Body of pancreas (tissue), 4 donors: Measurements from ENCODE around the gene DOCK3. TPM values are rescaled to one million over a fixed set of nuclear protein-coding genes. Genes with fewer than 3 reads are reported as not detected.

Source experiments
- ATAC-seq: fragments of 150-250 bp; one replicate; pipeline ENCODE4 v1.9.1; 2016
- DNase-seq, 4 donors: peaks; one replicate each; pipeline ENCODE4 v3.0.0-alpha.2; 2019
- H3K27ac ChIP-seq, 4 donors: fragments of 200-600 bp; sonication (generic); 1 replicate in 3 of 4; 2 replicates in 1 of 4; pipeline versions ENCODE4 v1.5.1 to v1.6.1; 2016 to 2019; ENCODE audit warnings: mild to moderate bottlenecking in 1 of 4, mixed read lengths in 1 of 4, moderate library complexity in 1 of 4
- H3K27me3 ChIP-seq, 2 donors: fragments of 200-600 bp; sonication (generic); one replicate each; pipeline ENCODE4 v1.6.0; 2016; ENCODE audit warnings: mild to moderate bottlenecking in 1 of 2
- H3K36me3 ChIP-seq, 2 donors: fragments of 200-600 bp; sonication (generic); replicated peaks in 1 of 2; 2 replicates each; pipeline ENCODE4 v1.5.1; 2016; ENCODE audit warnings: low read depth in 2 of 2; ENCODE audit not compliant: insufficient read depth in 1 of 2
- H3K4me1 ChIP-seq: fragments of 200-600 bp; sonication (generic); one replicate; pipeline ENCODE4 v1.6.0; 2016
- H3K4me3 ChIP-seq, 2 donors: fragments of 200-600 bp; sonication (generic); 1 replicate in 1 of 2; 2 replicates in 1 of 2; pipeline ENCODE4 v1.5.1; 2016 to 2019
- H3K9me3 ChIP-seq, 3 donors: fragments of 200-600 bp; sonication (generic); 1 replicate in 2 of 3; 2 replicates in 1 of 3; pipeline ENCODE4 v1.5.1; 2016
- POLR2A ChIP-seq, 3 donors: fragments of 450-650 bp; IDR thresholded peaks; one replicate each; pipeline ENCODE4 v1.6.1; 2016; ENCODE audit warnings: antibody characterized with exemption in 3 of 3, mild to moderate bottlenecking in 2 of 3
- WGBS, 2 donors: methylation state at CpG; one replicate each; pipeline ENCODE4 v1.1.5; 2017; 5-methylcytosine and 5-hydroxymethylcytosine counted together
- intact Hi-C: fragments of 100-400 bp; cut with DNase I; formaldehyde crosslinking; loops from one replicate; pipeline ENCODE4 v1.15.1; 2023
- total RNA-seq, 2 donors: library from RNA; depleted of rRNA; stranded (reverse); fragments of >200 nt; gene quantifications; one replicate each; pipeline ENCODE4 v1.1.0, GENCODE V29; 2016
- TF ChIP-seq, protein P1 (sequence below), 7 experiments: fragments of 450-650 bp in 4 of 7; fragments of 200-600 bp in 3 of 7; sonication (generic) in 3 of 7; IDR thresholded peaks; one replicate each; pipeline ENCODE4 v1.5.1; 2016 to 2019; ENCODE audit warnings: antibody characterized with exemption in 7 of 7

DOCK3 gene
- total RNA-seq, 2 donors from 2014 or later = 0.52 TPM; not detected in 1

DNA sequence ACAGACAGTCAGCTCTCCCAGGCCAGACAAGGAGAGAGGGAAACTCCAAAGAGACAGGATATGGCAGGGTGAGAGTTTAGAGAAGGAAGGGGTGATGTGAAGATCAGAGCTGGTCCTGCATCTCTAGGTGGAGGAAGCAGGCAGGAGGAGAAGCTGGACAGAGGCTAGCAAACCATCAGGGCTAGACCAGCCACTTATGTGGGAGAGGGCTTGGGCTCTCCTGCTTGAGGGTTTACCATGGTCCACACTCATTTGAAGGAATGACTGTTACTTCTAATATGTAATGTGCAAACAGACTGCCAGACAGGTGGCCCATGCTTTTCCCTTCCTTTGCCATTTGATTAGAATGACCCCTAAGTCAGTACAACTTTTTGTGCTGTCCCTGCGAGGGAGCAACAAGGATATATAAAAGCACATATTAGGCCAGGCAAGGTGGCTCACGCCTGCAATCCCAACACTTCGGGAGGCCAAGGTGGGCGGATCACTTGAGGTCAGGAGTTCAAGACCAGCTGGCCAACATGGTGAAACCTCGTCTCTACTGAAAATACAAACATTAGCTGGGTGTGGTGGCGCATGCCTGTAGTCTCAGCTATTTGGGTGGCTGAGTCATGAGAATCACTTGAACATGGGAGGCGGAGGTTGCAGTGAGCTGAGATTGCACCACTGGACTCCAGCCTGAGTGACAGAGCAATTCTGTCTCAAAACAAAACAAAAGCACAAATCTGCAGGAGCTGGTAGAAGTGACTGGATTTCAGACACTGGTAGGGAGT is 669.4 kb downstream of the DOCK3 start:
- no peaks in the 10 kb centered on the region for H3K9me3 ChIP-seq
- DNase-seq = no peak
- H3K4me1 ChIP-seq = no peaks in the 10 kb centered on the region
- no peak overlapping the region for H3K4me3 ChIP-seq
- no peak overlapping the region for H3K27ac ChIP-seq
- 76 to 80% methylated on average over 5 to 7 of the region's 7 CpGs for WGBS, 2 donors
- intact Hi-C loops = no loop called here
- no peaks in the 10 kb centered on the region for H3K27me3 ChIP-seq
- no peak for ATAC-seq
- no peaks in the 10 kb centered on the region for H3K36me3 ChIP-seq
- no peak for TF ChIP-seq POLR2A (IDR thresholded peaks at IDR 0.05)
- TF ChIP-seq, protein P1, sequence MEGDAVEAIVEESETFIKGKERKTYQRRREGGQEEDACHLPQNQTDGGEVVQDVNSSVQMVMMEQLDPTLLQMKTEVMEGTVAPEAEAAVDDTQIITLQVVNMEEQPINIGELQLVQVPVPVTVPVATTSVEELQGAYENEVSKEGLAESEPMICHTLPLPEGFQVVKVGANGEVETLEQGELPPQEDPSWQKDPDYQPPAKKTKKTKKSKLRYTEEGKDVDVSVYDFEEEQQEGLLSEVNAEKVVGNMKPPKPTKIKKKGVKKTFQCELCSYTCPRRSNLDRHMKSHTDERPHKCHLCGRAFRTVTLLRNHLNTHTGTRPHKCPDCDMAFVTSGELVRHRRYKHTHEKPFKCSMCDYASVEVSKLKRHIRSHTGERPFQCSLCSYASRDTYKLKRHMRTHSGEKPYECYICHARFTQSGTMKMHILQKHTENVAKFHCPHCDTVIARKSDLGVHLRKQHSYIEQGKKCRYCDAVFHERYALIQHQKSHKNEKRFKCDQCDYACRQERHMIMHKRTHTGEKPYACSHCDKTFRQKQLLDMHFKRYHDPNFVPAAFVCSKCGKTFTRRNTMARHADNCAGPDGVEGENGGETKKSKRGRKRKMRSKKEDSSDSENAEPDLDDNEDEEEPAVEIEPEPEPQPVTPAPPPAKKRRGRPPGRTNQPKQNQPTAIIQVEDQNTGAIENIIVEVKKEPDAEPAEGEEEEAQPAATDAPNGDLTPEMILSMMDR (IDR thresholded peaks at IDR 0.05) = no peak

GRCh38 chr3:51350751-51351150 is 676.0 kb downstream of the DOCK3 start:
- Histone ChIP-seq H3K4me3 (no peak overlapping the region), H3K4me1 (no peaks in the 10 kb centered on the region), H3K36me3 (no peaks in the 10 kb centered on the region), H3K9me3 (no peaks in the 10 kb centered on the region), H3K27ac (no peak overlapping the region), H3K27me3 (no peaks in the 10 kb centered on the region)
- ATAC-seq = no peak
- intact Hi-C loops = no loop called here
- TF ChIP-seq POLR2A (IDR thresholded peaks at IDR 0.05) = no peak
- TF ChIP-seq, protein P1 (IDR thresholded peaks at IDR 0.05) = no peak
- DNase-seq = no peak
- WGBS, 2 donors = 83 to 92% methylated on average over 1 of the region's 1 CpG

GRCh38 chr3:51353131-51353530 is 678.4 kb downstream of the DOCK3 start:
- DNase-seq (no peak), ATAC-seq (no peak)
- intact Hi-C loops = no loop called here
- Histone ChIP-seq H3K4me3 (no peak overlapping the region), H3K27ac (no peak overlapping the region), H3K9me3 (no peaks in the 10 kb centered on the region), H3K27me3 (no peaks in the 10 kb centered on the region), H3K36me3 (no peaks in the 10 kb centered on the region), H3K4me1 (no peaks in the 10 kb centered on the region)
- TF ChIP-seq, protein P1 (IDR thresholded peaks at IDR 0.05) = no peak
- no peak for TF ChIP-seq POLR2A (IDR thresholded peaks at IDR 0.05)
- WGBS, 2 donors = 80 to 93% methylated on average over 4 of the region's 4 CpGs

- intact Hi-C loops = no loop called here
- Histone ChIP-seq H3K27ac (no peak overlapping the region), H3K36me3 (no peaks in the 10 kb centered on the region), H3K4me1 (no peaks in the 10 kb centered on the region), H3K4me3 (no peak overlapping the region), H3K9me3 (no peaks in the 10 kb centered on the region), H3K27me3 (no peaks in the 10 kb centered on the region)
- 57 to 86% methylated on average over 1 of the region's 1 CpG for WGBS, 2 donors
- ATAC-seq (no peak), DNase-seq (no peak)
- TF ChIP-seq, protein P1 (IDR thresholded peaks at IDR 0.05) = no peak
- no peak for TF ChIP-seq POLR2A (IDR thresholded peaks at IDR 0.05)
Measured at GRCh38 chr3:51353691-51354090, 679.0 kb downstream of the DOCK3 start.

GRCh38 chr3:51354172-51354571 is 679.4 kb downstream of the DOCK3 start:
- ATAC-seq (no peak), DNase-seq (no peak)
- Histone ChIP-seq H3K4me1 (no peaks in the 10 kb centered on the region), H3K27me3 (no peaks in the 10 kb centered on the region), H3K9me3 (no peaks in the 10 kb centered on the region), H3K4me3 (no peak overlapping the region), H3K36me3 (no peaks in the 10 kb centered on the region), H3K27ac (no peak overlapping the region)
- WGBS, 2 donors = 86 to 96% methylated on average over 2 of the region's 2 CpGs
- intact Hi-C loops = no loop called here
- TF ChIP-seq, protein P1 (IDR thresholded peaks at IDR 0.05) = no peak
- no peak for TF ChIP-seq POLR2A (IDR thresholded peaks at IDR 0.05)
